GM18511 (cell line): ENCODE data around the gene OR10AG1.

ENCODE experiments used
- ATAC-seq: cut with Tn5 transposase; IDR thresholded peaks from one replicate; pipeline ENCODE4 v1.9.1; 2021; ENCODE audit warnings: mild to moderate bottlenecking, moderate library complexity; ENCODE audit not compliant: unreplicated experiment

Gene OR10AG1, protein sequence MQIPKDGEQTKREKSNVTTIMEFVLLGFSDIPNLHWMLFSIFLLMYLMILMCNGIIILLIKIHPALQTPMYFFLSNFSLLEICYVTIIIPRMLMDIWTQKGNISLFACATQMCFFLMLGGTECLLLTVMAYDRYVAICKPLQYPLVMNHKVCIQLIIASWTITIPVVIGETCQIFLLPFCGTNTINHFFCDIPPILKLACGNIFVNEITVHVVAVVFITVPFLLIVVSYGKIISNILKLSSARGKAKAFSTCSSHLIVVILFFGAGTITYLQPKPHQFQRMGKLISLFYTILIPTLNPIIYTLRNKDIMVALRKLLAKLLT

DNA sequence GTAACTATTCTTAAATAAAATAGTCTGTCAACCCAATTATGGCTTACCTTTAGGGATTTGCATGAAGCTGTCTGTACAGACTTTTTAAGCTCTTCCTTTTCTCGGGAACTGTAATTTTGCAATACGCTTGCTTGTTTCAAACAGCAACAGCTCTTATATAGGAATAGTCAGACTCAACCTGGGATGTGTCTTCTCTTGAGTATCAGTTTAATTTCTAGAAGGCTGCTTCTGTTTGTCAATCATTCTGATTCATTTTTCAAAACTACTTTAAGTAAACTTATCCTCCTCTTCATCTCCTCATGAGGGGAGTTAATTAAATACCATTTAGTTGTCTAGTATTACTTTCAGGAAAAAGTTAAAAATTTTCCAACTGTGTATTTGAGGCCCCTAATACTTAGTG lies at the start of gene OR10AG1:
TSS of gene OR10AG1 (minus strand) at position 101 of the 400 bp plus-strand sequence. CDS start at position 63, 38 bp downstream.
- ATAC-seq, result no peak

DNA sequence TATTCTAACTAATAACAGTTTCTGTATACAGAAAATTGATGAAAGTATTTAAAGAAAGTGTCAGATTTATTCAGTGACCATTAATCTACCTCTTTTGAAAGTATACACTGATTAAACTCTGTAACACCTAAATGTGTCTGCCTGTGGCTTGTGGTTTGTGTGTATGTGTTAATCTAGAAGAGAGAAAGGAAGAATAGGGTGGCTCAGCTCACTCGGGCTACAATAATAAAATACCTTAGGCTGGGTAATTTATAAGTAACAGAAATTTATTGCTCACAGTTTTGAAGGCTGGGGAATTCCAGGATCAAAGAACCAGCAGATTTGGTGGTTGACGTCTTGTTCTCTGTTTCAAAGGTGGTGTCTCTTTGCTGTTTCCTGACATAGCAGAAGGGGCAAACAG lies 44.1 kb upstream of the OR10AG1 start:
- ATAC-seq, result no peak

DNA sequence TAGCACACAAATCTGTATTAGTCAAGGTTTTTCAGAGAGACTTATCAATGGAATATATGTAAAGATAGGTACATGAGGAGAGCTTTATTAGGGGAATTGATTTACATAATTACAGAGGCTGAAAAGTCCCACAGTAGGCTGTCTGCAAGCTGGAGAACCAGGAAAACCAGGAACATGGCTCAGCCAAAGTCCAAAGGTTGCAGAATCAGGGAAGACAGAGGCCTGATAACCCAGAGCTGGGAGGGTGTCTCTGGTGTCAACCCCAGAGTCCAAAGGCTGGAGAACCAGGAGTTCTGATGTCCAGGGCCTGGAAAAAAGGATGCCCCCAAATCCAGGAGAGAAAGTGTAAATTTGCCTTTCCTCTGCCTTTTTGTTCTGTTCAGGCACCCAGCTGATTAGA lies 41.0 kb upstream of the OR10AG1 start:
- ATAC-seq, result no peak

DNA sequence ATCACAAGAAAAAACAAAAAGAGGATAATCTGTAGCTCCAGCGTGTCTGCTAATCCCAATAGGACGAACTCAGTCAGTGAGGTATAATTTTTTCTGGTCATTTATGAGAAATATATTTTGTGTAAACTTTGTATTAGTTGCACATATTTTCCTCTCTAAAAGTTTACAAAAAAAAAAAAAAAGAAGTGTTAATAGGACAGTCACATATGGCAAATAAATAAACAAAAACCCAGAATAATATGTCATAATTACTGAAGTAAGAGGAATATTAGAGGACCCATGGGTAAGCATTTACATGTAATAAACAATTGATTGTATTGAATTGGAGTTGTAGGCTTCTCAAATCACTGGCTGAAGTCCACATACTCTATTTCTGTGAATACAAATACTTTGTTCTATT lies 24.8 kb upstream of the OR10AG1 start, which contains the start of gene OR5F1:
TSS of gene OR5F1 (minus strand) at position 101 of the 400 bp plus-strand sequence. CDS start at position 101, 0 bp downstream.
- no peak for ATAC-seq

DNA sequence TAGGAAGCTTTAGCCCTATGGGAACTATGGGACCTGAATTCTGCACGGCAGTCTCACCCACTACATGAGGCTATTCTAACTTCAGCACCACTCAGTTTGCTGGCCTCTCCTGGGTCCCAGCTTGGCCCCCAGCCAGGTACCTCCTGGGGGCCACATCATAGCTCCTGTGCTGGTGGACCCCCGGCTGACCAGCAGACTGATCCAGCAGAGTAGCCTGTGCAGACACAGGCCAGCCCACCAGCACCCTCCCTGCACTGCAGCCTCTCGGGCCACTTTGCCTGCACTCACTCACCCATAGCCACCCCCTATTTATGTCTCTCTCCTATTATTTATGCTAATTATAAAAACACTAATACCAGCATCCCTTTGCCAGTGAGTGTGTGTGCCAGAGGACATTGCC lies 1.2 kb upstream of the OR10AG1 start:
- ATAC-seq, result no peak

DNA sequence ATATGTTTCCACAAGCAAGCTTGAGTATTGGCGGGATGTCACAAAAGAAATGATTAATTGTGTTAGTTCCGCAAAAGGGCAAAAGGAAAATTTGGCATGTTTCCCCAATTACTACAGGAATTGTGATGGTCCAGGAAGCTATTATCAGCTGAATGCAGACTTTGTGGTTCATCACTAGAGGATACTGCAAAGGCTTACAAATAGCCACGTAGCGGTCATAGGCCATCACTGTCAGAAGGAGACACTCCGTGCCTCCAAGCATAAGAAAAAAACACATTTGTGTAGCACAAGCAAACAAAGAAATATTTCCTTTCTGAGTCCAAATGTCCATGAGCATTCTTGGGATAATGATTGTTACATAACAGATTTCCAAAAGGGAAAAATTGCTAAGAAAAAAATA lies 1.8 kb downstream of the OR10AG1 start:
- ATAC-seq, result no peak

DNA sequence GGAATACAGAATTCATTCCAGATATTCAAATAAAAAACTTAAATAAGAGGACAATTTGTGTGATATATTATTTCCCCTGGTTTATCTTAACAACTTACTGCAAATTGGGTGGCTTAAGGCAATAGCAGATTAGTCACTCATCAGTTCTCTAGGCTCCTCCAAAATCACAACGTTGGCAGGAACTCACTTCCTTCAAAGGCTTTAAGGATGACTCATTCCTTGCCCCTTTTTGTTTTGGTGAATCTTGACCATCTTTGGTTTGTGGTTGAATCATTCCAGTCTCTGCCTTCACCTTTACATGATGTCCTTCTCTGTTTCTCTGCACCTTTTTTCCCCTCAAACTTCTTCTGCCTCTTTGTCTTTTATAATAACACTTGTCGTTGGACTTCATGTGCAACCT lies 3.4 kb downstream of the OR10AG1 start:
- ATAC-seq, result no peak

DNA sequence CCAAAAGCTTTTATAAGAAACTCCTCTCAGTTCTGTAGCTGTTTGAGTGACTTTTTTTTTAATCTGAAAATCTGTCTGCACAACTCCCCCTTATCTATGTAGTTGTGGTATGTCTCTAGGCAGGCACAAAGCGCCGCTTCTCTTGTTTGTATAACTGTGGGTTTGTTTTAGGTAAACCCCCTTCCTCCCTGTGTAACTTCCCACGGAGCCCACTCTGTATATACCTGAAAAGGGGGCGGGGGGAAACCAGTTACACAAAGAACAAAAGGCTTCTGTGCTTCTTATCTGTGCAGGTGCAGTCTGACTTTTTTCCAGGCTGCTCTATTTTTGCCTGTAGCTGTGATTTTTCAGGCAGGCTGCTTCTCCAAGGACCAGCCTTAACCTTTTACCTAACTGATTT lies 13.2 kb downstream of the OR10AG1 start:
- no peak for ATAC-seq

DNA sequence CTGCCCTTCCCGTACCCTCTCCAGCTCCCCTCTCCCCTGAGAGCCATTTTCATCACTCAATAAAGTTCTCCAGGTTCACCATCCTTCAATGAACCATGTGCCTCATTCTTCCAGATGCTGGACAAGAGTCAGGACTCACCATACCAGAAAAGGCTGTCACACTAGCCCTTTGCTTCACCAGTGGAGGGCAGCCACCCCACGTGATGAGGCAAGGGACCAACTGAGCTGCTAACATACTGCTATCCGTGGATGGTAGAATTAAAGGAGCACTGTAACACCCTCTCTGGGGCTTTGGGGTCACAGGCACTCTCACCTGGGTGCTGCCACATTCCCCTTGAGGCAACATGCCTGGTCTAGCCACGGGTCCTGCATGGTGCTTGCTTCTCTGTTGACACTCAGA lies 20.4 kb downstream of the OR10AG1 start:
- ATAC-seq, result no peak

DNA sequence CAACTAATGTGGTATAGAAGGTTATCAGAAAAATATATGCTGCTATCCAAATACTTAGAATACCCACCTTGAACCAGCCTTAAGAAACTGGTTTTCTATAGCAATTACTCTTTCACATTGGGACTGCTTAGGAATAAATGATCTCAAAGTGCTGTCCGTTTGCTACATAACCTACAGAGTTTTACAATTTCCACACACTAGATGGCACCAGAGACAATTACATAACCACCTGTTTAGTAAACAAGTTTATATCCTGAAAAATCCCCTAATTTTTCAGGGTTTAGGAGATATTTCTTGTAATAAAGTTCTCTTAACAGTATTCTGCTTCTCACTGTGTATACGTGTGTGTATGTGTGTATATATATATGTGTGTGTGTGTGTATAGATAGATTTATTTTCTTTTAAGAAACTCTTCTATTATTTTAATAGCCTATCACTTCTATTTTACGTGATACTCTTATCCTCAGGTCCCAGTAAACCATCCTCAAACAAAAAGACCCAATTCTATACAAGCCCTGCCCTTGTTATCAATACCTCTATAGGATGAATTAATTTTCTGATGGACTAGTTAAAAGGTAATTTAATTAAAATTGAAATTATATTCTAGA lies 26.9 kb downstream of the OR10AG1 start:
- ATAC-seq, result no peak

DNA sequence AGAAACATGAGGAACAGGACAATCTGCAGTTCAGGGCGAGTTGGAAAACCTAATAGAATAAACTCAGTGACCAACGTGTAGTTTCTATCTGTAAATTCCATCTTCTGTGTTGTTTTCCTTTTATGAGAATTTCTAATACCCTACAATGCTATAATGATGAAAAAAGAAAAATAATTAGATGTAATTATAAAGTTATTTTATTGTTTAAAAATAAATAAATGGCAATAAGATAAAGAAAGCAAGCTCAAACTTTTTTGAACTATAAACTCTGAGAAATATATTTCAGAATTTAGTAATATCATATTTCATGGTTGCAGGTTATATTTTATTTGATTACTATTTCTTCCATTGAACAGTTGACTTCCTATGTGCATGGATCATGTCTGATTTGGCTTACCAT lies 33.4 kb downstream of the OR10AG1 start, which contains the start of gene OR5I1:
TSS of gene OR5I1 (minus strand) at position 101 of the 400 bp plus-strand sequence. CDS start at position 101, 0 bp downstream.
- no peak for ATAC-seq

DNA sequence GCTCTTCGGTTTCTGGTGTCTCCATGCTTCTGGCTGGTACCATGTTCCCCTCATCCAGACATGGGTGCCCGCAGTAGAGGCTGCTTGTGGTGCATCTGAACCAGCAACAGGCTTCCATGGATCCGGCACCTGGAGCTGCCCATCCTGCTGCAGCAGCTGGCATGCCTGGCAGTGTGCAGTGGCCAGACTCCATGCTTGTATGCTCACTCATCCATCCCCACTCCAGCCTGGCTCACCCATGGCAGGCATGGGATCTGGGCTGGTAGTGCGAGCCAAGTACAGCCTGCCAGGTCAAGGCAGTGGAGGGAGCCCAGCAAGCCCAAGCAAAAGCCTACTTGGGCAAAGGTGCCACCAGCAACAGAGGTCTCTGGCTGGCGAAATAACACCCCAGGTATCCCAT lies 49.2 kb downstream of the OR10AG1 start:
- no peak for ATAC-seq
